B cell (primary cell): ENCODE results near the gene OR5D13. TPM values are rescaled to one million over a fixed set of nuclear protein-coding genes. Genes with fewer than 3 reads are reported as not detected.

Experiments
- ATAC-seq: fragments of 200-7000 bp; cut with Tn5 transposase; one replicate; pipeline ENCODE4 v1.10.0; 2021; ENCODE audit warnings: low read depth, mild to moderate bottlenecking, moderate number of reproducible peaks, moderate library complexity
- CTCF ChIA-PET: fragments of 350-600 bp; sonication (Branson Sonifier 250); formaldehyde crosslinking; loops from one replicate; lab custom pipeline; 2021; ENCODE audit warnings: antibody characterized with exemption, inconsistent platforms; lab: Charles Lee
- POLR2A ChIA-PET: fragments of 350-600 bp; sonication (Branson Sonifier 250); formaldehyde crosslinking; loops from one replicate; lab custom pipeline; 2021; ENCODE audit warnings: antibody characterized with exemption; lab: Charles Lee
- DNase-seq: peaks from one replicate; pipeline ENCODE4 v3.0.0; 2013
- H2AFZ ChIP-seq: 2 replicates; pipeline ENCODE4 v1.6.1; 2012; ENCODE audit warnings: mild to moderate bottlenecking, low read depth, low read length; ENCODE audit not compliant: insufficient read depth, poor library complexity, severe bottlenecking
- H3K27ac ChIP-seq, 2 donors: 1 replicate in 1 of 2; 2 replicates in 1 of 2; pipeline ENCODE4 v1.5.1; 2012 to 2013; ENCODE audit warnings: low read length in 2 of 2, mild to moderate bottlenecking in 2 of 2, moderate library complexity in 1 of 2
- H3K27me3 ChIP-seq, 4 experiments: fragments of 200-600 bp in 1 of 4; sonication (generic) in 1 of 4; replicated peaks in 1 of 4; 1 replicate in 2 of 4; 2 replicates in 2 of 4; pipeline versions ENCODE4 v1.6.1 to v1.7.0; 2013 to 2016; ENCODE audit warnings: low read length in 3 of 4, mild to moderate bottlenecking in 2 of 4, mixed read lengths in 1 of 4, moderate library complexity in 1 of 4; ENCODE audit not compliant: insufficient read depth in 4 of 4, control insufficient read depth in 3 of 4; ENCODE audit errors: control extremely low read depth in 1 of 4
- H3K36me3 ChIP-seq, 2 experiments: replicated peaks in 1 of 2; 1 replicate in 1 of 2; 2 replicates in 1 of 2; pipeline versions ENCODE4 v1.6.1 to v1.7.1; 2013; ENCODE audit warnings: low read length in 1 of 2; ENCODE audit not compliant: insufficient read depth in 2 of 2, control insufficient read depth in 1 of 2; ENCODE audit errors: control extremely low read depth in 1 of 2, extremely low read depth in 1 of 2
- H3K4me1 ChIP-seq, 2 donors: fragments of 200-600 bp in 1 of 2; sonication (generic) in 1 of 2; 1 replicate in 1 of 2; 2 replicates in 1 of 2; pipeline versions ENCODE4 v1.5.1 to v1.6.1; 2013 to 2017; ENCODE audit warnings: low read length in 2 of 2; ENCODE audit not compliant: control insufficient read depth in 2 of 2, insufficient read depth in 2 of 2
- H3K4me2 ChIP-seq: replicated peaks from 2 replicates; pipeline ENCODE3; 2012; ENCODE audit warnings: mild to moderate bottlenecking, low read depth, low read length; ENCODE audit not compliant: poor library complexity, severe bottlenecking
- H3K4me3 ChIP-seq, 5 experiments: fragments of 200-600 bp in 1 of 5; sonication (generic) in 1 of 5; 1 replicate in 3 of 5; 2 replicates in 2 of 5; pipeline versions ENCODE4 v1.5.1 to v1.7.0; 2011 to 2016; ENCODE audit warnings: low read length in 4 of 5, mild to moderate bottlenecking in 4 of 5, low read depth in 2 of 5, control low read depth in 1 of 5, moderate library complexity in 1 of 5; ENCODE audit not compliant: insufficient read depth in 1 of 5; ENCODE audit errors: control extremely low read depth in 1 of 5, extremely low read depth in 1 of 5
- H3K79me2 ChIP-seq: fragments of 200-600 bp; sonication (generic); one replicate; pipeline ENCODE4 v1.6.0; 2016; ENCODE audit warnings: low read length; ENCODE audit not compliant: control insufficient read depth, insufficient read depth
- H3K9ac ChIP-seq: fragments of 200-600 bp; sonication (generic); 2 replicates; pipeline ENCODE4 v1.6.1; 2017; ENCODE audit warnings: mild to moderate bottlenecking, low read length, moderate library complexity
- H3K9me3 ChIP-seq, 3 donors: one replicate each; pipeline versions ENCODE4 v1.6.1 to v1.7.1; 2013; ENCODE audit warnings: low read length in 2 of 3; ENCODE audit not compliant: control insufficient read depth in 2 of 3, insufficient read depth in 1 of 3; ENCODE audit errors: control extremely low read depth in 1 of 3
- H4K20me1 ChIP-seq: 2 replicates; pipeline ENCODE4 v1.6.0; 2012; ENCODE audit warnings: mild to moderate bottlenecking, low read length; ENCODE audit not compliant: insufficient read depth, control insufficient read depth, poor library complexity, severe bottlenecking
- H3K27ac Mint-ChIP-seq: one replicate; pipeline ENCODE4 v1.8.0; 2021; ENCODE audit warnings: mixed read lengths
- H3K27me3 Mint-ChIP-seq: one replicate; pipeline ENCODE4 v1.8.0; 2021; ENCODE audit warnings: mixed read lengths
- H3K4me1 Mint-ChIP-seq: one replicate; pipeline ENCODE4 v1.8.0; 2021; ENCODE audit warnings: mixed read lengths
- H3K4me3 Mint-ChIP-seq: one replicate; pipeline ENCODE4 v1.8.0; 2021; ENCODE audit warnings: mixed read lengths
- H3K9me3 Mint-ChIP-seq: one replicate; pipeline ENCODE4 v1.8.0; 2022; ENCODE audit warnings: mixed read lengths; ENCODE audit not compliant: insufficient read depth
- CTCF ChIP-seq: fragments of 200-600 bp; IDR thresholded peaks from one replicate; pipeline ENCODE4 v1.8.0; 2022; ENCODE audit warnings: antibody characterized with exemption, mild to moderate bottlenecking
- EZH2 ChIP-seq: IDR thresholded peaks from 2 replicates; pipeline ENCODE4 v1.6.1; 2012; ENCODE audit warnings: borderline replicate concordance, low read depth, mild to moderate bottlenecking, moderate library complexity, low read length; ENCODE audit not compliant: insufficient read depth, poor library complexity, severe bottlenecking
- WGBS: methylation state at CpG from one replicate; pipeline ENCODE4 v1.1.5; 2013; ENCODE audit warnings: missing lambda C conversion rate; ENCODE audit not compliant: insufficient coverage; 5-methylcytosine and 5-hydroxymethylcytosine counted together
- intact Hi-C: fragments of 100-400 bp; cut with micrococcal nuclease; formaldehyde crosslinking; loops from one replicate; pipeline ENCODE4 v1.10.0; 2022
- polyA plus RNA-seq: library from polyadenylated mRNA; depleted of rRNA; stranded (reverse); fragments of >200 nt; gene quantifications from 2 replicates; pipeline ENCODE4 v1.2.3, GENCODE V29; 2012
- total RNA-seq, 2 donors: library from RNA; stranded (reverse); fragments of 120-200 nt in 1 of 2; gene quantifications; 1 replicate in 1 of 2; 2 replicates in 1 of 2; pipeline versions ENCODE4 v1.2.3 to v1.2.4, GENCODE V29; 2013 to 2022

OR5D13 gene
- total and polyA plus RNA-seq, 2 donors (not counting 1 experiment from before 2014, with no cell fraction given): not detected

- no peak for TF ChIP-seq EZH2
- no peak for TF ChIP-seq CTCF
- H3K27ac Mint-ChIP-seq: no peak within 1 kb of the TSS
- intact Hi-C loops: no loop called here
- no peaks in the 10 kb centered on the region for H3K79me2 ChIP-seq
- peaks cover 0 to 9% (median 0%) of the 10 kb centered on the region in 3 donors for H3K9me3 ChIP-seq
- no peak within 1 kb of the TSS for H3K4me2 ChIP-seq
- no peaks in the 10 kb centered on the region for H3K27me3 Mint-ChIP-seq
- ATAC-seq (no peak), DNase-seq (no peak)
- H3K36me3 ChIP-seq: no peaks in the 10 kb centered on the region
- no peaks in the 10 kb centered on the region for H3K27me3 ChIP-seq
- CTCF ChIA-PET: no interaction called here
- H3K4me1 Mint-ChIP-seq: no peaks in the 10 kb centered on the region
- no peak within 1 kb of the TSS for H3K4me3 Mint-ChIP-seq
- H3K9me3 Mint-ChIP-seq: no peaks in the 10 kb centered on the region
- POLR2A ChIA-PET: no interaction called here
- no peak within 1 kb of the TSS for H3K27ac ChIP-seq
- H3K4me1 ChIP-seq: no peaks in the 10 kb centered on the region
- WGBS: 84% methylated on average over 4 of the region's 5 CpGs
- H3K4me3 ChIP-seq: no peak within 1 kb of the TSS
- no peak within 1 kb of the TSS for H2AFZ ChIP-seq
- H3K9ac ChIP-seq: no peak within 1 kb of the TSS
- no peaks in the 10 kb centered on the region for H4K20me1 ChIP-seq
Measured at GRCh38 chr11:55819330-55819729, 46.1 kb downstream of the OR5D13 start, which contains the start of gene OR5D18. TSS of gene OR5D18 (plus strand) at chr11:55819630. CDS start at chr11:55819630, 0 bp downstream.

Other genes starting within 250 kb of the OR5D13 start
- gene OR4C15, start 219.0 kb upstream of the OR5D13 start, total RNA-seq: not detected in 2 replicates
- not detected in 2 replicates for gene OR4C15, start 219.0 kb upstream of the OR5D13 start, polyA plus RNA-seq
- not detected in 2 replicates for gene OR4C16, start 201.3 kb upstream of the OR5D13 start, total RNA-seq
- gene OR4C16, start 201.3 kb upstream of the OR5D13 start, polyA plus RNA-seq: not detected in 2 replicates
- not detected in 2 replicates for gene OR4C11, start 165.8 kb upstream of the OR5D13 start, total RNA-seq
- gene OR4C11, start 165.8 kb upstream of the OR5D13 start, polyA plus RNA-seq: not detected in 2 replicates
- not detected in 2 replicates for gene OR4P4, start 138.3 kb upstream of the OR5D13 start, total RNA-seq
- gene OR4P4, start 138.3 kb upstream of the OR5D13 start, polyA plus RNA-seq: not detected in 2 replicates
- gene OR4S2, start 125.1 kb upstream of the OR5D13 start, total RNA-seq: not detected in 2 replicates
- gene OR4S2, start 125.1 kb upstream of the OR5D13 start, polyA plus RNA-seq: not detected in 2 replicates
- not detected in 2 replicates for gene OR4C6, start 111.2 kb upstream of the OR5D13 start, total RNA-seq
- gene OR4C6, start 111.2 kb upstream of the OR5D13 start, polyA plus RNA-seq: 0.28 TPM in 1 of 2 replicates, not detected in the other
- gene OR5D14, start 22.1 kb downstream of the OR5D13 start, total RNA-seq: not detected in 2 replicates
- not detected in 2 replicates for gene OR5D14, start 22.1 kb downstream of the OR5D13 start, polyA plus RNA-seq
- not detected in 2 replicates for gene OR5L1, start 37.9 kb downstream of the OR5D13 start, total RNA-seq
- not detected in 2 replicates for gene OR5L1, start 37.9 kb downstream of the OR5D13 start, polyA plus RNA-seq
- gene OR5D18, start 46.2 kb downstream of the OR5D13 start, total RNA-seq: not detected in 2 replicates
- gene OR5D18, start 46.2 kb downstream of the OR5D13 start, polyA plus RNA-seq: not detected in 2 replicates
- not detected in 2 replicates for gene OR5L2, start 53.8 kb downstream of the OR5D13 start, total RNA-seq
- not detected in 2 replicates for gene OR5L2, start 53.8 kb downstream of the OR5D13 start, polyA plus RNA-seq
- gene OR5D16, start 65.3 kb downstream of the OR5D13 start, total RNA-seq: not detected in 2 replicates
- gene OR5D16, start 65.3 kb downstream of the OR5D13 start, polyA plus RNA-seq: not detected in 2 replicates
- not detected in 2 replicates for gene TRIM51, start 109.9 kb downstream of the OR5D13 start, total RNA-seq
- not detected in 2 replicates for gene TRIM51, start 109.9 kb downstream of the OR5D13 start, polyA plus RNA-seq
- not detected in 2 replicates for gene OR5W2, start 141.1 kb downstream of the OR5D13 start, total RNA-seq
- gene OR5W2, start 141.1 kb downstream of the OR5D13 start, polyA plus RNA-seq: not detected in 2 replicates
- not detected in 2 replicates for gene OR5I1, start 163.0 kb downstream of the OR5D13 start, total RNA-seq
- gene OR5I1, start 163.0 kb downstream of the OR5D13 start, polyA plus RNA-seq: not detected in 2 replicates
- not detected in 2 replicates for gene OR10AG1, start 196.5 kb downstream of the OR5D13 start, total RNA-seq
- not detected in 2 replicates for gene OR10AG1, start 196.5 kb downstream of the OR5D13 start, polyA plus RNA-seq
- gene OR5F1, start 221.2 kb downstream of the OR5D13 start, total RNA-seq: not detected in 2 replicates
- gene OR5F1, start 221.2 kb downstream of the OR5D13 start, polyA plus RNA-seq: not detected in 2 replicates